K562 (cell line): ENCODE measurements around the gene DLX2. TPM values are rescaled to one million over a fixed set of nuclear protein-coding genes. Genes with fewer than 3 reads are reported as not detected.

Experiments
- CREB1 ChIP-seq, 2 experiments: sonication (generic) in 1 of 2; formaldehyde crosslinking in 1 of 2; IDR thresholded peaks; 2 replicates each; pipeline versions ENCODE4 v1.6.1 to v1.8.0; 2012 to 2022; ENCODE audit warnings: inconsistent platforms in 1 of 2, mild to moderate bottlenecking in 1 of 2, missing genetic modification reagents in 1 of 2, moderate library complexity in 1 of 2
- CTCF ChIP-seq, 3 experiments: IDR thresholded peaks in 2 of 3; conservative IDR thresholded peaks in 1 of 3; 2 replicates each; pipeline ENCODE4 v1.5.1; 2011 to 2012; ENCODE audit warnings: low read length in 3 of 3, mild to moderate bottlenecking in 3 of 3, control low read depth in 2 of 3, improper control_type of control experiment in 1 of 3, inconsistent platforms in 1 of 3, low read depth in 1 of 3, mixed read lengths in 1 of 3, moderate library complexity in 1 of 3; ENCODE audit not compliant: insufficient read depth in 2 of 3
- CTCFL ChIP-seq: IDR thresholded peaks from 2 replicates; pipeline ENCODE4 v1.6.1; 2011; ENCODE audit warnings: borderline replicate concordance, low read depth, mild to moderate bottlenecking, moderate library complexity, low read length; ENCODE audit not compliant: insufficient read depth, poor library complexity, severe bottlenecking
- DDX20 ChIP-seq: fragments of 450-650 bp; IDR thresholded peaks from 2 replicates; pipeline ENCODE4 v1.6.1; 2016; ENCODE audit warnings: missing genetic modification characterization, low read depth, mild to moderate bottlenecking, missing compliant biosample characterization, moderate library complexity
- KLF10 ChIP-seq: fragments of 250-450 bp; sonication (Bioruptor Pico); IDR thresholded peaks from 2 replicates; pipeline ENCODE4 v1.6.1; 2021; ENCODE audit warnings: matching md5 sums
- RNF219 ChIP-seq: fragments of 250-450 bp; sonication (Bioruptor Pico); IDR thresholded peaks from 2 replicates; pipeline ENCODE4 v1.5.0; 2022; ENCODE audit warnings: mild to moderate bottlenecking
- VEZF1 ChIP-seq: fragments of 200-800 bp; sonication (Bioruptor generic); IDR thresholded peaks from 2 replicates; pipeline ENCODE4 v1.6.1; 2017; ENCODE audit warnings: missing genetic modification characterization, missing compliant biosample characterization
- YY1 ChIP-seq, 3 experiments: IDR thresholded peaks; 2 replicates each; pipeline ENCODE4 v1.6.1; 2011; ENCODE audit warnings: low read length in 2 of 3, mild to moderate bottlenecking in 2 of 3, moderate library complexity in 2 of 3, borderline replicate concordance in 1 of 3, control low read depth in 1 of 3, low read depth in 1 of 3; ENCODE audit not compliant: insufficient read depth in 3 of 3, insufficient replicate concordance in 2 of 3, control insufficient read depth in 1 of 3, insufficient read length in 1 of 3; ENCODE audit errors: extremely low read depth in 1 of 3
- ZNF174 ChIP-seq: fragments of 250-450 bp; sonication (Bioruptor Pico); IDR thresholded peaks from 2 replicates; pipeline ENCODE4 v1.4.0; 2020; ENCODE audit warnings: mild to moderate bottlenecking
- polyA plus RNA-seq, 8 experiments: library from polyadenylated mRNA; depleted of rRNA in 4 of 8; stranded (reverse) in 5 of 8; unstranded in 3 of 8; fragments of >200 nt; fragmentation: Nextera tagmentation in 2 of 8; fragmentation: Illumina TruSeq in 1 of 8; extraction: Ambion mirVana in 2 of 8; extraction: Trizol in 1 of 8; gene quantifications; 2 replicates each; pipeline versions ENCODE4 v1.2.1 to v1.2.3, GENCODE V29; 2011 to 2014; ENCODE audit warnings: inconsistent platforms in 1 of 8, missing spikeins in 1 of 8
- total RNA-seq, 7 experiments: library from RNA; depleted of rRNA in 6 of 7; stranded (reverse); fragments of >200 nt in 6 of 7; fragmentation: Illumina TruSeq in 2 of 7; extraction: Trizol in 2 of 7; gene quantifications; 2 replicates each; pipeline versions ENCODE4 v1.2.1 to v1.2.3, GENCODE V29; 2011 to 2021; ENCODE audit warnings: low replicate concordance in 1 of 7

Gene DLX2
- total and polyA plus RNA-seq, 9 of the 15 experiments (the other 6 are each of a cell fraction or from before 2014, with no cell fraction given), result 0.14 to 4.3 (median 0.86) TPM

- no peak for TF ChIP-seq KLF10 (CRISPR knock-in tag)
- no peak for TF ChIP-seq RNF219 (CRISPR knock-in tag)
- no peak for TF ChIP-seq ZNF174 (CRISPR knock-in tag)
- TF ChIP-seq CREB1 (IDR thresholded peaks at IDR 0.05), result 0 out of 2 replicates have a peak, but pooled peaks have one; percentile 17
- no peak for TF ChIP-seq CREB1 (CRISPR knock-in tag; IDR thresholded peaks at IDR 0.05)
- peak; percentile 84; the same call in 1 of the 2 replicates for TF ChIP-seq VEZF1
- TF ChIP-seq CTCFL, result peak; percentile 6
- peak in 2 of 3 experiments; percentile 4 to 40 for TF ChIP-seq YY1 (IDR thresholded peaks at IDR 0.05; ENCODE audit: borderline replicate concordance in 1 of 3, control insufficient read depth in 1 of 3, extremely low read depth in 1 of 3, insufficient read depth in 3 of 3, insufficient read length in 1 of 3, insufficient replicate concordance in 2 of 3, low read depth in 1 of 3, low read length in 2 of 3)
- no peak for TF ChIP-seq DDX20
- no peak for TF ChIP-seq CTCF (IDR thresholded peaks at IDR 0.05 in 2 of 3, conservative IDR thresholded peaks at IDR 0.05 in 1 of 3; ENCODE audit: insufficient read depth in 2 of 3, low read depth in 1 of 3, low read length in 3 of 3)
Observed at GRCh38 chr2:172084645-172085459, 17.8 kb downstream of the DLX2 start (continued).
